Immature natural killer cell (primary cell): ENCODE measurements around the gene LAMA5. TPM values are rescaled to one million over a fixed set of nuclear protein-coding genes. Genes with fewer than 3 reads are reported as not detected.
A peak's percentile ranks its signal among the peaks of the same experiment; 100 is the strongest.
"Not testable (repeated sequence)": the region's sequence is repeated elsewhere in the genome, so short reads cannot be mapped to it uniquely, and the experiment has no call there.

ENCODE experiments used
- DNase-seq, 3 donors: peaks; one replicate each; pipeline ENCODE4 v3.0.0; 2022; ENCODE audit warnings: mixed read lengths in 1 of 3
- H3K27ac Mint-ChIP-seq, 6 donors: one replicate each; pipeline ENCODE4 v1.8.0; 2020; ENCODE audit warnings: mixed read lengths in 6 of 6, mild to moderate bottlenecking in 5 of 6, inconsistent platforms in 4 of 6, moderate library complexity in 3 of 6
- H3K27me3 Mint-ChIP-seq, 3 donors: one replicate each; pipeline ENCODE4 v1.8.0; 2020 to 2021; ENCODE audit warnings: low read depth in 3 of 3, mild to moderate bottlenecking in 3 of 3, mixed read lengths in 3 of 3, moderate library complexity in 3 of 3, inconsistent platforms in 1 of 3
- H3K36me3 Mint-ChIP-seq, 3 donors: one replicate each; pipeline ENCODE4 v1.8.0; 2020; ENCODE audit warnings: mixed read lengths in 3 of 3, inconsistent platforms in 2 of 3, mild to moderate bottlenecking in 2 of 3
- H3K4me1 Mint-ChIP-seq, 2 donors: one replicate each; pipeline ENCODE4 v1.8.0; 2020; ENCODE audit warnings: inconsistent platforms in 2 of 2, mild to moderate bottlenecking in 2 of 2, mixed read lengths in 2 of 2, moderate library complexity in 1 of 2
- H3K4me3 Mint-ChIP-seq, 5 donors: one replicate each; pipeline ENCODE4 v1.8.0; 2020; ENCODE audit warnings: mild to moderate bottlenecking in 5 of 5, mixed read lengths in 5 of 5, inconsistent platforms in 3 of 5, moderate library complexity in 3 of 5
- H3K9me3 Mint-ChIP-seq, 6 donors: one replicate each; pipeline ENCODE4 v1.8.0; 2020; ENCODE audit warnings: mild to moderate bottlenecking in 6 of 6, mixed read lengths in 6 of 6, inconsistent platforms in 4 of 6, moderate library complexity in 3 of 6
- polyA plus RNA-seq, 3 donors: library from polyadenylated mRNA; unstranded; fragments of 300-500 nt; fragmentation: Illumina TruSeq; gene quantifications; one replicate each; pipeline ENCODE4 v1.2.3, GENCODE V29; 2021

LAMA5 gene
- polyA plus RNA-seq, 3 donors from 2014 or later, result 0.30 TPM; not detected in 2

GRCh38 chr20:62376112-62377063, 9.3 kb upstream of the LAMA5 start:
- Mint-ChIP-seq H3K27me3 (peaks cover 1 to 4% (median 4%) of the 10 kb centered on the region in 3 donors), H3K4me1 (no peaks in the 10 kb centered on the region), H3K36me3 (peaks cover 0 to 3% (median 0%) of the 10 kb centered on the region in 3 donors), H3K4me3 (no peak overlapping the region), H3K27ac (no peak overlapping the region), H3K9me3 (no peaks in the 10 kb centered on the region)
- DNase-seq, result no peak

GRCh38 chr20:62374331-62375152, 7.4 kb upstream of the LAMA5 start:
- Mint-ChIP-seq H3K27me3 (peaks cover 1 to 5% (median 4%) of the 10 kb centered on the region in 3 donors), H3K27ac (peak overlapping the region in 1 of 6 donors; percentile 27), H3K4me3 (no peak overlapping the region), H3K9me3 (no peaks in the 10 kb centered on the region), H3K36me3 (peaks cover 0 to 3% (median 0%) of the 10 kb centered on the region in 3 donors), H3K4me1 (no peaks in the 10 kb centered on the region)
- DNase-seq, result no peak

- not testable (repeated sequence) for H3K27ac Mint-ChIP-seq, H3K4me3 Mint-ChIP-seq, H3K27me3 Mint-ChIP-seq, H3K4me1 Mint-ChIP-seq, H3K36me3 Mint-ChIP-seq, DNase-seq, H3K9me3 Mint-ChIP-seq
Measured at GRCh38 chr20:62373631-62374179, 6.6 kb upstream of the LAMA5 start.

- H3K27me3 Mint-ChIP-seq, result peaks cover 4 to 9% (median 8%) of the 10 kb centered on the region in 3 donors
- no peaks in the 10 kb centered on the region for H3K9me3 Mint-ChIP-seq
- H3K27ac Mint-ChIP-seq, result peak overlapping the region in 1 of 6 donors; percentile 23
- peaks cover 0 to 3% (median 0%) of the 10 kb centered on the region in 3 donors for H3K36me3 Mint-ChIP-seq
- no peaks in the 10 kb centered on the region for H3K4me1 Mint-ChIP-seq
- no peak for DNase-seq
- no peak overlapping the region for H3K4me3 Mint-ChIP-seq
Measured at GRCh38 chr20:62372042-62372993, 5.2 kb upstream of the LAMA5 start.

GRCh38 chr20:62371588-62372041, 4.5 kb upstream of the LAMA5 start:
- Mint-ChIP-seq H3K27ac (no peak overlapping the region), H3K4me3 (no peak overlapping the region), H3K27me3 (peaks cover 4 to 9% (median 8%) of the 10 kb centered on the region in 3 donors), H3K4me1 (no peaks in the 10 kb centered on the region), H3K9me3 (no peaks in the 10 kb centered on the region), H3K36me3 (peaks cover 0 to 3% (median 0%) of the 10 kb centered on the region in 3 donors)
- no peak for DNase-seq

- Mint-ChIP-seq H3K36me3 (peaks cover 0 to 3% (median 0%) of the 10 kb centered on the region in 3 donors), H3K4me3 (no peak overlapping the region), H3K27me3 (peaks cover 4 to 9% (median 8%) of the 10 kb centered on the region in 3 donors), H3K27ac (no peak overlapping the region), H3K9me3 (no peaks in the 10 kb centered on the region), H3K4me1 (no peaks in the 10 kb centered on the region)
- DNase-seq, result no peak
Measured at GRCh38 chr20:62370807-62371587, 3.9 kb upstream of the LAMA5 start.

GRCh38 chr20:62370115-62370806, 3.1 kb upstream of the LAMA5 start:
- DNase-seq, result no peak
- Mint-ChIP-seq H3K36me3 (peaks cover 0 to 3% (median 0%) of the 10 kb centered on the region in 3 donors), H3K9me3 (no peaks in the 10 kb centered on the region), H3K4me3 (no peak overlapping the region), H3K4me1 (no peaks in the 10 kb centered on the region), H3K27me3 (peaks cover 4 to 9% (median 8%) of the 10 kb centered on the region in 3 donors), H3K27ac (no peak overlapping the region)

- H3K27me3 Mint-ChIP-seq, result peaks cover 4 to 9% (median 8%) of the 10 kb centered on the region in 3 donors
- H3K4me3 Mint-ChIP-seq, result no peak overlapping the region
- no peak for DNase-seq
- H3K9me3 Mint-ChIP-seq, result no peaks in the 10 kb centered on the region
- H3K36me3 Mint-ChIP-seq, result peaks cover 0 to 3% (median 0%) of the 10 kb centered on the region in 3 donors
- no peak overlapping the region for H3K27ac Mint-ChIP-seq
- no peaks in the 10 kb centered on the region for H3K4me1 Mint-ChIP-seq
Measured at GRCh38 chr20:62369815-62370114, 2.7 kb upstream of the LAMA5 start.

- no peak overlapping the region for H3K4me3 Mint-ChIP-seq
- no peaks in the 10 kb centered on the region for H3K4me1 Mint-ChIP-seq
- H3K27me3 Mint-ChIP-seq, result peaks cover 4 to 9% (median 8%) of the 10 kb centered on the region in 3 donors
- H3K9me3 Mint-ChIP-seq, result no peaks in the 10 kb centered on the region
- peaks cover 0 to 3% (median 0%) of the 10 kb centered on the region in 3 donors for H3K36me3 Mint-ChIP-seq
- H3K27ac Mint-ChIP-seq, result no peak overlapping the region
- DNase-seq, result no peak
Measured at GRCh38 chr20:62368976-62369814, 2.1 kb upstream of the LAMA5 start.

- H3K4me1 Mint-ChIP-seq, result no peaks in the 10 kb centered on the region
- DNase-seq, result no peak
- H3K4me3 Mint-ChIP-seq, result peak overlapping the region; percentile 33 to 55 (median 52)
- H3K9me3 Mint-ChIP-seq, result no peaks in the 10 kb centered on the region
- H3K27me3 Mint-ChIP-seq, result peaks cover 5 to 8% (median 7%) of the 10 kb centered on the region in 3 donors
- peaks cover 0 to 3% (median 0%) of the 10 kb centered on the region in 3 donors for H3K36me3 Mint-ChIP-seq
- no peak overlapping the region for H3K27ac Mint-ChIP-seq
Measured at GRCh38 chr20:62368392-62368975, 1.4 kb upstream of the LAMA5 start.
